Measurements from ENCODE around the gene DDX21.

DNA sequence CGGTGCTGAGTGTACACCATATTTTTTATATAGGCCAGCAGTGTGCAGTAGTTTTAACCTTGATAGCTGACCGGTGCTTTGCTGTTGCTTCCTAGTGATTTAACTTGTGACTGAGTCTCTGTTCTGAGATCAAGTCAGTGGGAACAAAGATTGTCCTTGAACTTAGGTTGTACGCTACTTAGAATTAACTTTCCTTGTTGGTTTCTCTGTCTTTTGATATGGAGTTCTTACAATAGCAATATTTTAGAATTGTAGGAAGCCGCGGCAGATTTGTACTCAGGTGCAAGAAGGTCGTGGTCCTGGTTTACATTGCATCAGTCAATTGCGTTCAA lies 1.3 kb downstream of the DDX21 start:
- TF ChIP-seq CTCF (conservative IDR thresholded peaks at IDR 0.05; ENCODE audit: low read length) (no peak), EZH2phosphoT487 (IDR thresholded peaks at IDR 0.05; ENCODE audit: borderline replicate concordance) (no peak)

Measured in Loucy (cell line).